ENCODE measurements around the gene CBFA2T3.

Gene CBFA2T3

GRCh38 chr16:88936556-88937205 lies 40.3 kb downstream of the CBFA2T3 start:
- no peak overlapping the region for H3K27ac ChIP-seq
- TF ChIP-seq ZFX (IDR thresholded peaks at IDR 0.05; ENCODE audit: borderline replicate concordance): no peak
- TF ChIP-seq, protein P1, sequence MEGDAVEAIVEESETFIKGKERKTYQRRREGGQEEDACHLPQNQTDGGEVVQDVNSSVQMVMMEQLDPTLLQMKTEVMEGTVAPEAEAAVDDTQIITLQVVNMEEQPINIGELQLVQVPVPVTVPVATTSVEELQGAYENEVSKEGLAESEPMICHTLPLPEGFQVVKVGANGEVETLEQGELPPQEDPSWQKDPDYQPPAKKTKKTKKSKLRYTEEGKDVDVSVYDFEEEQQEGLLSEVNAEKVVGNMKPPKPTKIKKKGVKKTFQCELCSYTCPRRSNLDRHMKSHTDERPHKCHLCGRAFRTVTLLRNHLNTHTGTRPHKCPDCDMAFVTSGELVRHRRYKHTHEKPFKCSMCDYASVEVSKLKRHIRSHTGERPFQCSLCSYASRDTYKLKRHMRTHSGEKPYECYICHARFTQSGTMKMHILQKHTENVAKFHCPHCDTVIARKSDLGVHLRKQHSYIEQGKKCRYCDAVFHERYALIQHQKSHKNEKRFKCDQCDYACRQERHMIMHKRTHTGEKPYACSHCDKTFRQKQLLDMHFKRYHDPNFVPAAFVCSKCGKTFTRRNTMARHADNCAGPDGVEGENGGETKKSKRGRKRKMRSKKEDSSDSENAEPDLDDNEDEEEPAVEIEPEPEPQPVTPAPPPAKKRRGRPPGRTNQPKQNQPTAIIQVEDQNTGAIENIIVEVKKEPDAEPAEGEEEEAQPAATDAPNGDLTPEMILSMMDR (IDR thresholded peaks at IDR 0.05): no peak

GRCh38 chr16:88936008-88936555 lies 40.9 kb downstream of the CBFA2T3 start:
- H3K27ac ChIP-seq: no peak overlapping the region
- TF ChIP-seq, protein P1 (IDR thresholded peaks at IDR 0.05): no peak
- no peak for TF ChIP-seq ZFX (IDR thresholded peaks at IDR 0.05; ENCODE audit: borderline replicate concordance)

DNA sequence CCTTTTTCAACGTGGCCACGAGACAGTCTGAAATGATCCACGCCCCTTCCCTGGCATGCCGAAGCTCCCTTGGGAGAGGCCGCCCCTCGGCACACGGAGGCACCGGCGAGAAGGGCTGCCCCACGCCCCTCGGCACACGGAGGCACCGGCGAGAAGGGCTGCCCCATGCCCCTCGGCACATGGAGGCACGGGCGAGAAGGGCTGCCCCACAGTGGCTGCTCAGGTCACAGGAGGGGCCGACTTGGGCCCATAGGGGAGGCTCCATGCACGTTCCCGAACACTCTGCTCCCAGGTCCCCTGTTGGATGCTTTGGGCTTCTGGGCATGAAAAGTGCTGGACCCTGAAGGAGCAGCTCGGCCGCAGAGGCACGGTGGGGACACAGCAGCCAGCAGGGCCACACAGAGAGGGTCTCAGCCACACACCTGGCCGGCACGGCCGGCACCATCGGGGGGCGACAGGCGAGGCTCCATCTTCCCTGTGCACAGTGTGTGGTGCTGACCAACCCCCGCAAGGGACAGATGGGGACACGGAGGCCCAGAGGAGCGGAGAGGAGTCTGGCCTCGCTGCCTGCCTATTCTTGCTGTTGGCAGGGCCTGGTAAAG lies 42.8 kb downstream of the CBFA2T3 start:
- TF ChIP-seq, protein P1 (IDR thresholded peaks at IDR 0.05): no peak
- no peak for TF ChIP-seq ZFX (IDR thresholded peaks at IDR 0.05; ENCODE audit: borderline replicate concordance)
- H3K27ac ChIP-seq: no peak overlapping the region

- H3K27ac ChIP-seq: no peak overlapping the region
- TF ChIP-seq ZFX (IDR thresholded peaks at IDR 0.05; ENCODE audit: borderline replicate concordance): no peak
- TF ChIP-seq, protein P1 (IDR thresholded peaks at IDR 0.05): no peak
These were observed 44.1 kb downstream of the CBFA2T3 start for GRCh38 chr16:88932929-88933328.

DNA sequence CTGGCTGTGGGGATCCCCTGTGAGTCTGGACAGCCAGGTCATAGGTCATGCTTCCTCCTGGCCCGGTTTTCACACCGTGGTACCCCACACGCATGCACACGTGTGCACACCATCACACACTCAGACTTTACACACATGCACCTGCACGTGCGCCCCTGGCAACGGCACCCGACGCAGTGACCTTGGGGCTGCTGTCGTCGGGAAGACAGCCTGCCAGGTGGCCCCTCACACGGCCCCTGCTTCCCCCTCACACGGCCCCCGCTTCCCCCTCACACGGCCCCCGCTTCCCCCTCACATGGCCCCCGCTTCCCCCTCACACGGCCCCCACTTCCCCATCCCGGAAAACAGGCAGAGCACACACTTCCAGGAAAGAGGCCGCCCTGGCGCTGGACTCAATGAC lies 45.1 kb downstream of the CBFA2T3 start:
- TF ChIP-seq, protein P1 (IDR thresholded peaks at IDR 0.05): no peak
- no peak for TF ChIP-seq ZFX (IDR thresholded peaks at IDR 0.05; ENCODE audit: borderline replicate concordance)
- no peak overlapping the region for H3K27ac ChIP-seq

DNA sequence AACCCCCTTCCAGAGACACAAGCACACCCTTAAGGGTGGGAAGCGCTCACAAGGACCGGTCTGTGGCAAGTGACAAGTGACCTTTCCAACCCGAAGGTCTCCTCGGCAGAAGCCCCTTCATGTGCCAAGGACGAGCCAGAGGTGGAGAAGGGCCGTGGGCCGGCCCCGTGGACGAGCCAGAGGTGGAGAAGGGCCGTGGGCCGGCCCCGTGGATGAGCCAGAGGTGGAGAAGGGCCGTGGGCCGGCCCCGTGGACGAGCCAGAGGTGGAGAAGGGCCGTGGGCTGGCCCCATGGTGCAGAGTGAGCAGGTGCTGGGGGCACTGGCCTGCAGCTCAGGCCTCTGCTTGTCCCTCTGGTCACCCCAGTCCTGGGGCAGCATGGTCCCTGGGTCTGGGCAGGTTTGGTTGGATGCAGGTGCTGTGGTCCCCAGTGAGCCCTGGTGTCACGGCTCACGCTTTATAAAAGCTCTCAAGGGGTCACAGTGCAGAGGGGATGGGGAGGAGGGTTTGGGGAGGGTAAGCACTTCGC lies 45.6 kb downstream of the CBFA2T3 start:
- H3K27ac ChIP-seq: no peak overlapping the region
- TF ChIP-seq, protein P1 (IDR thresholded peaks at IDR 0.05): no peak
- TF ChIP-seq ZFX (IDR thresholded peaks at IDR 0.05; ENCODE audit: borderline replicate concordance): no peak

DNA sequence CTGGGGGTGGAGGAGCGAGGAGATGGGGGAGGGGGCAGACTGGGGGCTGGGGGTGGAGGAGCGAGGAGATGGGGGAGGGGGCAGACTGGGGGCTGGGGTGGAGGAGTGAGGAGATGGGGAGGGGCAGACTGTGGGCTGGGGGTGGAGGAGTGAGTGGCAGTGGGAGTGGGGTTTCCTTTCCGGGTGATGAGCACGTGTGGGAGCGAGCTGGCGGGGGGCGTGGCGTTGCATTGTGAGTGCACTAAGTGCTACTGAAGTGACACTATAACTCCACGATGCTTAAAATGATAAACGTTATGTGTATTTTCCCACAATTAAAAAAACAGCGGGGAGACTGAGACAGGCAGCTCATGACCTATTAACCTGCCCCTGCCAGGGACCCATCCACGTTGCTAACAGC lies 46.3 kb downstream of the CBFA2T3 start:
- TF ChIP-seq, protein P1 (IDR thresholded peaks at IDR 0.05): no peak
- TF ChIP-seq ZFX (IDR thresholded peaks at IDR 0.05; ENCODE audit: borderline replicate concordance): no peak

More for the DNA sequence above, 46.3 kb downstream of the CBFA2T3 start:
- H3K27ac ChIP-seq: no peak overlapping the region

Measured in 22Rv1 (cell line).